Heart right ventricle (tissue), 16 donors: ENCODE results near the gene NFKB1. TPM values are rescaled to one million over a fixed set of nuclear protein-coding genes. Genes with fewer than 3 reads are reported as not detected.

ENCODE experiments used
- ATAC-seq, 8 donors: fragments of 200-7000 bp; cut with Tn5 transposase; one replicate each; pipeline ENCODE4 v1.9.1; 2020; ENCODE audit warnings: mild to moderate bottlenecking in 8 of 8, moderate library complexity in 8 of 8, moderate number of reproducible peaks in 1 of 8
- DNase-seq, 2 donors: peaks; one replicate each; pipeline ENCODE4 v3.0.0-alpha.2; 2020
- H3K27ac ChIP-seq, 10 donors: fragments of 200-600 bp; sonication (generic) in 2 of 10; one replicate each; pipeline versions ENCODE4 v1.5.0 to v1.8.0; 2020 to 2022; ENCODE audit warnings: mild to moderate bottlenecking in 3 of 10
- H3K27me3 ChIP-seq, 7 donors: fragments of 200-600 bp; one replicate each; pipeline ENCODE4 v1.8.0; 2021 to 2022; ENCODE audit warnings: mild to moderate bottlenecking in 2 of 7
- H3K36me3 ChIP-seq, 9 donors: fragments of 200-600 bp; sonication (generic) in 1 of 9; one replicate each; pipeline versions ENCODE4 v1.5.0 to v1.8.0; 2020 to 2022; ENCODE audit warnings: mild to moderate bottlenecking in 2 of 9
- H3K4me1 ChIP-seq, 9 donors: fragments of 200-600 bp; sonication (generic) in 1 of 9; one replicate each; pipeline versions ENCODE4 v1.5.0 to v1.8.0; 2020 to 2022; ENCODE audit warnings: mild to moderate bottlenecking in 4 of 9
- H3K4me3 ChIP-seq, 10 donors: fragments of 200-600 bp; sonication (generic) in 2 of 10; one replicate each; pipeline versions ENCODE4 v1.5.0 to v1.8.0; 2020 to 2022; ENCODE audit warnings: mild to moderate bottlenecking in 7 of 10, moderate library complexity in 2 of 10
- H3K9me3 ChIP-seq, 11 donors: fragments of 200-600 bp in 10 of 11; sonication (generic) in 2 of 11; one replicate each; pipeline versions ENCODE4 v1.5.0 to v1.8.0; 2013 to 2022; ENCODE audit warnings: mild to moderate bottlenecking in 2 of 11, control low read depth in 1 of 11, moderate library complexity in 1 of 11
- WGBS, 2 donors: extraction: QIAGEN DNeasy Blood & Tissue Kit; methylation state at CpG; one replicate each; pipeline ENCODE4 v1.1.7; 2013; ENCODE audit warnings: inconsistent platforms in 1 of 2; 5-methylcytosine and 5-hydroxymethylcytosine counted together
- intact Hi-C, 10 donors: fragments of 100-400 bp; cut with DNase I; formaldehyde crosslinking; loops; one replicate each; pipeline versions ENCODE4 v1.11.1 to v1.14.2; 2022
- polyA plus RNA-seq, 2 donors: library from polyadenylated mRNA; stranded (reverse); fragments of 200-250 nt; gene quantifications; one replicate each; pipeline ENCODE4 v1.2.3, GENCODE V29; 2013
- total RNA-seq, 10 donors: library from RNA; stranded (reverse); fragmentation: NEBNext Ultra II Directional in 3 of 10; extraction: Animal tissue kit (Norgen Biotek cat#: 25700) in 3 of 10; gene quantifications; one replicate each; pipeline versions ENCODE4 v1.2.1 to v1.2.4, GENCODE V29; 2021 to 2023
- TF ChIP-seq, protein P1 (sequence below), 9 donors: fragments of 200-600 bp; sonication (generic) in 2 of 9; IDR thresholded peaks; one replicate each; pipeline versions ENCODE4 v1.5.0 to v1.8.0; 2021 to 2022; ENCODE audit warnings: antibody characterized with exemption in 9 of 9, mild to moderate bottlenecking in 5 of 9, moderate library complexity in 1 of 9
- donor health status: Arrhythmogenic right ventricular cardiomyopathy.
- donor health status: ischemic (EF 13 %, LVEDD 7.1; RV severe dilation, severe dysfunction).
- donor health status: healthy with polysubstance abuse.
- donor health status: DM: no; HTN: yes; CAD: no.
- donor health status: DM: no; HTN: no; CAD: no.
- donor health status: ischemic (EF 25% LVEDD 6.9; RV normal size, moderate dysfunction).
- donor health status: ischemic (EF 25% LVEDD 5.7; RV mildly dilated, moderate dysfunction).
- donor health status: healthy.
- donor health status: DM: yes; HTN: yes; CAD: no.
- donor health status: Ischemic cardiomyopathy.
- donor health status: ischemic (EF 35%, LVEDD 5.7; RV mildly dilated, moderate dysfunction).
- donor health status: nonischemic (EF 11% LVEDD 7.7; RV severe dilation, severe dysfunction).
- donor health status: DM: yes; HTN: yes; CAD: no.
- donor health status: PGD.
- donor health status: ischemic (EF 29% LVEDD 5.4; RV normal size, mild dysfunction).
- donor health status: nonischemic (EF 23%, LVEDD 6.1; RV moderate dilation, normal function).

Gene NFKB1
- total and polyA plus RNA-seq, 12 donors, result 4.5 to 30.3 (median 19.9) TPM

GRCh38 chr4:102553982-102554381, 52.8 kb downstream of the NFKB1 start:
- intact Hi-C loops, result loop anchor here in 3 of 10 donors (5.0 to 10.0 kb wide), 2 partner anchors 49 to 52 kb away; partner anchors contain the start of gene NFKB1 (in 3 of the 3)
- Histone ChIP-seq H3K4me3 (no peak overlapping the region), H3K4me1 (peaks cover 0 to 55% (median 33%) of the 10 kb centered on the region in 9 donors), H3K27ac (peak overlapping the region in 4 of 10 donors; percentile 10 to 45 (median 18)), H3K27me3 (no peaks in the 10 kb centered on the region), H3K9me3 (no peaks in the 10 kb centered on the region), H3K36me3 (peaks cover 0 to 17% (median 0%) of the 10 kb centered on the region in 9 donors)
- TF ChIP-seq, protein P1, sequence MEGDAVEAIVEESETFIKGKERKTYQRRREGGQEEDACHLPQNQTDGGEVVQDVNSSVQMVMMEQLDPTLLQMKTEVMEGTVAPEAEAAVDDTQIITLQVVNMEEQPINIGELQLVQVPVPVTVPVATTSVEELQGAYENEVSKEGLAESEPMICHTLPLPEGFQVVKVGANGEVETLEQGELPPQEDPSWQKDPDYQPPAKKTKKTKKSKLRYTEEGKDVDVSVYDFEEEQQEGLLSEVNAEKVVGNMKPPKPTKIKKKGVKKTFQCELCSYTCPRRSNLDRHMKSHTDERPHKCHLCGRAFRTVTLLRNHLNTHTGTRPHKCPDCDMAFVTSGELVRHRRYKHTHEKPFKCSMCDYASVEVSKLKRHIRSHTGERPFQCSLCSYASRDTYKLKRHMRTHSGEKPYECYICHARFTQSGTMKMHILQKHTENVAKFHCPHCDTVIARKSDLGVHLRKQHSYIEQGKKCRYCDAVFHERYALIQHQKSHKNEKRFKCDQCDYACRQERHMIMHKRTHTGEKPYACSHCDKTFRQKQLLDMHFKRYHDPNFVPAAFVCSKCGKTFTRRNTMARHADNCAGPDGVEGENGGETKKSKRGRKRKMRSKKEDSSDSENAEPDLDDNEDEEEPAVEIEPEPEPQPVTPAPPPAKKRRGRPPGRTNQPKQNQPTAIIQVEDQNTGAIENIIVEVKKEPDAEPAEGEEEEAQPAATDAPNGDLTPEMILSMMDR (IDR thresholded peaks at IDR 0.05), result no peak
- 94% methylated on average over 1 of the region's 1 CpG for WGBS, 2 donors
- ATAC-seq (no peak), DNase-seq (no peak)

DNA sequence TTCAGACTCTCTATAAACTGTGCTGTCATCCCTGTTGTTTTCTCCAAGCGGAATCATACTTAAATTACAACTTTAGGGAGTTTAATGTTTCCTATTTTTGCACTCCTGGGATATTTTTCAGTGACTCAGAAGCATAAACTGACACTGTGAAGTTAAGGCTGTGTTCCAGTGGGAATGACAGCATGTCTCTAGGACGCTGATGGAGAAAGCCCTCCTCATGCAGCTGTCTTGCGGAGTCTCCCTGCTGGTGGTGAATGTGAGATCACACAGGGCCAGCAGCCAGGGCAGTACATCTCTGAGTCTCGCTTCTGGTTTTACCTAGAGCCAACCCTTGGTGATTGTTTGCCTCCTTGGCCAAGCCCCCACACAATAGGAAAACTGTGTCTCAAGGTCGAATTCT, 53.3 kb downstream of the NFKB1 start:
- no peak overlapping the region for H3K4me3 ChIP-seq
- DNase-seq (peak; percentile 33 to 57), ATAC-seq (peak; percentile 64 to 96 (median 86))
- WGBS, 2 donors, result 61 to 64% methylated on average over 5 of the region's 5 CpGs
- H3K9me3 ChIP-seq, result no peaks in the 10 kb centered on the region
- H3K4me1 ChIP-seq, result peaks cover 0 to 55% (median 37%) of the 10 kb centered on the region in 9 donors
- H3K27ac ChIP-seq, result peak overlapping the region in 4 of 10 donors; percentile 10 to 45 (median 18)
- TF ChIP-seq, protein P1 (IDR thresholded peaks at IDR 0.05), result no peak
- peaks cover 0 to 17% (median 0%) of the 10 kb centered on the region in 9 donors for H3K36me3 ChIP-seq
- intact Hi-C loops, result loop anchor here in 3 of 10 donors (5.0 to 10.0 kb wide), 2 partner anchors 50 to 52 kb away; partner anchors contain the start of gene NFKB1 (in 3 of the 3)
- H3K27me3 ChIP-seq, result no peaks in the 10 kb centered on the region

- DNase-seq (no peak), ATAC-seq (peak in 7 of 8 donors; percentile 54 to 77 (median 70))
- TF ChIP-seq, protein P1 (IDR thresholded peaks at IDR 0.05), result no peak
- Histone ChIP-seq H3K4me1 (peaks cover 0 to 60% (median 41%) of the 10 kb centered on the region in 9 donors), H3K36me3 (peaks cover 0 to 17% (median 0%) of the 10 kb centered on the region in 9 donors), H3K27ac (peak overlapping the region in 2 of 10 donors; percentile 10 to 45), H3K27me3 (no peaks in the 10 kb centered on the region), H3K4me3 (no peak overlapping the region), H3K9me3 (no peaks in the 10 kb centered on the region)
- intact Hi-C loops, result loop anchor here in 3 of 10 donors (5.0 to 10.0 kb wide), 2 partner anchors 50 to 53 kb away; partner anchors contain the start of gene NFKB1 (in 3 of the 3)
Measured at GRCh38 chr4:102554992-102555391, 53.8 kb downstream of the NFKB1 start.

- WGBS, 2 donors, result 72 to 73% methylated on average over 2 of the region's 2 CpGs
- Histone ChIP-seq H3K4me1 (peaks cover 0 to 68% (median 48%) of the 10 kb centered on the region in 9 donors), H3K36me3 (peaks cover 0 to 3% (median 0%) of the 10 kb centered on the region in 9 donors), H3K27me3 (no peaks in the 10 kb centered on the region), H3K9me3 (no peaks in the 10 kb centered on the region), H3K27ac (no peak overlapping the region), H3K4me3 (no peak overlapping the region)
- intact Hi-C loops, result loop anchor here in 2 of 10 donors (10.0 kb wide), 1 partner anchor 53 kb away; the partner anchor contains the start of gene NFKB1 (in 2 of the 2)
- DNase-seq (no peak), ATAC-seq (no peak)
- TF ChIP-seq, protein P1 (IDR thresholded peaks at IDR 0.05), result no peak
Measured at GRCh38 chr4:102557636-102558035, 56.5 kb downstream of the NFKB1 start.
